GM18508 (cell line): ENCODE measurements around the gene LCP1.
A peak's percentile ranks its signal among the peaks of the same experiment; 100 is the strongest.
"Not testable (repeated sequence)": the region's sequence is repeated elsewhere in the genome, so short reads cannot be mapped to it uniquely, and the experiment has no call there.

ENCODE experiments used
- ATAC-seq: cut with Tn5 transposase; IDR thresholded peaks from one replicate; pipeline ENCODE4 v1.9.1; 2021; ENCODE audit warnings: moderate number of reproducible peaks; ENCODE audit not compliant: insufficient read depth, unreplicated experiment

LCP1 gene

DNA sequence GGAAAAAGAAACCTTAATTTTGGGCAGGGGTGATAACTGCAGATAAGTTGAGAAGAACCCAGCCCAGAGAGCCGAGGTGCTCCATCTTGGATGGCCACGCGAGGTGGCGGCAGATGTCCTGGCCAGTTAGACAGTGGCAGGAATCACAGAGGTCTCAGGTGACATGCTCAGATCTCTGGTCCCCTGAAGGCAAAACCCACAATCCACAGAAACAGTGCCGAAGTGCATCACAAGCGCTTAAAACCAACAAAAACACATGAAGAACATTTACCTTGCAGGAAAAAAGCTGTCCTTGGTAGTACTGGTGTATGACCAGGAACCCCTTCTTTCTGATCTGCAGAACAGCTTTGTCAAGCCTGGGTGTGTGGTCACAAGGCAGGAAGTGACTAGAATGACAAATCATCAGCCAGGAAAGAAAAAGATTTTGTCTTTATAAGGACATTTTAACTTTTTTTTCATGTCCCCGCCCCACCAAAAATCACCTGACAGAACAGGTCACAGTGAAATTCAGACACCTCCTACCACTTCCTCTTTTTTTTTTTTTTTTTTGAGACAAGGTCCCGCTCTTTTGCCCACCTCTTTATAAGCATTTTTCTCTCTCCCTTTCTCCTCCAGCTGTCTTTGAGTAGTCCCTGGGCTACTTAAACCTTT is at the start of gene LCP1:
Gene LCP1, minus strand, starts transcription at position 338 of the 651 bp plus-strand sequence. CDS start 22,515 bp downstream, outside the sequence.
- peak; percentile 56 for ATAC-seq

GRCh38 chr13:46229251-46229650 is 47.3 kb upstream of the LCP1 start:
- ATAC-seq = no peak

GRCh38 chr13:46220234-46220633 is 38.3 kb upstream of the LCP1 start:
- not testable (repeated sequence) for ATAC-seq

- not testable (repeated sequence) for ATAC-seq
Measured at GRCh38 chr13:46214741-46215140, 32.8 kb upstream of the LCP1 start.

DNA sequence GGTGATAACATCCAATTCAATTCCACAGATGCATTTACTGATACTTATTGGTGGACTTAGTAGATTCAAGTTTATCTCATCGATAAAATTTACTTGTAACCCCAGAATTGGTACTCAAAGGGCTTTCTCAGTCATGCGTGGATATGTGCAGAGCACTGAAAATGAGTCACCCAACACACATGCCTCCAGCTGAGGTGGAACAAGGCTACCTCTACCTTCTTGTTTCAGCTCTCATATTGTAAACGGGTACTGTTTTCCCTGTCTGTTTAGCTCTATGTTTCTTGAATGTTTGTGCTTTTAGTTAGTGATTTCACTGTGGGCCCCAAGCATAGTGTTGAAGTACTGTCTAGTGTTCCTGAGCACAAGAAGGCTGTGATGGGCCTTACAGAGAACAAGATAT is 31.3 kb upstream of the LCP1 start:
- no peak for ATAC-seq

DNA sequence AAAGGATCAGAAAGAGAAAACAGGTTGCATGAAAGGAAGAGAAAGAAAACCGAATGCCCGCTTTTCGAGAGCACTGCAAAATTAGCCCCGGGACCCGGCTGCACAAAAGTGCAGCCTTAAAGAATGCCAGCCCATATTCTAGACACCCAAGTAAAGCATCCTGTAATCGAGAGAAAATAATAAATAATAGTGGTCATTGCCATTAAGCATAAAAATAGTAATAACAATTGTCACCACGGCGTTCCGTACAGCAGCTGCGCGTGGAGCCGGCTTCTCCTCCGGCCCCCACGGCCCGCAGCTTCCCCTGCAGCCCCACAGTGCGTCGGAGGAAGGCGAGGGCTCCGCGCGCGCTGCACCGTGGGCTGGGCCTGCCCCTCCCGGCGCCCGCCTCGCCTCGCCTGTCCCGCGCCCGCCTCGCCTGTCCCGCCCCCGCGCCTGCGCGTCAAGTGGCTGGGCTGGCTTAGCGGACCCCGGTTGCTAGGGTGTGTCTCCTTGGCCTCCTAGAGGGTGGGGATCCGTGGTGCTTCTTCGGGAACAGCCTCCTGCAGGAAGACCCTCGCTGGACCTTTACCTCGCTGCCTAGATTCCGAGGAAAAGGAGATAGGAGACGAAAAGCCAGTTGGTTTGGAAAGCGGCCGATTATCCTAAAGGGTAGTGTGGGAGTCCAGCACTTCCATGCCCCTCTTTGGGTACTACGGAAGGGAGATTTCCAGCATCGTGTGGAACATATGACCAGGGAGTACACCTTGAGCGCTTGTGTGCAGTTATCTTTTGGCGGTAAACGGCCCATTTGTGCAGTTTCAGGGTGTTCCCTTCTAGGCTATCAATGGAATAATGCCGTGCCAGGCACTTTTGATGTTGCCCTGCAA is 29.7 kb upstream of the LCP1 start, which contains the start of gene LRRC63:
Gene LRRC63, plus strand, starts transcription at position 446 of the 869 bp plus-strand sequence. CDS start 1,107 bp downstream, outside the sequence.
- ATAC-seq = peak; percentile 53

GRCh38 chr13:46211116-46211482 is 29.1 kb upstream of the LCP1 start:
- no peak for ATAC-seq

DNA sequence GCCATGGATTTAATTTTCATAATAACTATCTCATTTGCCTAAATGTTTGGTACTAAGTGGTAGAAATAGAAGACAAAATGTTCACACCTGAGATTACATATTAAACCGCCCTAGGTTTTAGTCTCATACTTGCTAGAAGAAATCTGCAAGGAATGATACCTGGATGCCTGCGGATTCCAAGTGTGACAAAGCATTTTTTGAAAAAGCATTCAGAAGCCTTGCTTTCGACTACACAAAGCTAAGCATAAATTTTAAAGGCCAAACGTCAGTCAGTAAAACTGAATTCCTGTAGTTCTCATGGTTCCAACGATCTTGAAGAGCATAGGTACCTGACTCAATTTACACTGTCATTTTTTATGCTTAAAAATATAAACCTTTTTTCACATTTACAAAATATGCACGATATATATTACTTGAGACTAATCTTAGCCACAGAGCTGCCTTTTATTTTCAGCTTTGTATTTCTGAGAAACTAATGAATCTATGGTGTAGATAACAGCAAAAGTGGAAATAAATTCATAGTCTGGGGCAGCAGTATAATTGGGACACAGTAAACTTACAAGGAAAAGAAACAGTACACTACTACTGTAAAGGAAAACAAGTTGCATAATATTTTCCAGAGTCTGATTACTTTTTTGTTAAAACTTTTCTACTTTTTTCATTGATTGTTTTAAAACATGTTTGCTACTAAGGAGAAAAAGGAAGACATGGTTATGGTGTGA is 28.5 kb upstream of the LCP1 start:
- ATAC-seq = no peak

- no peak for ATAC-seq
Measured at GRCh38 chr13:46207828-46208227, 25.9 kb upstream of the LCP1 start.

DNA sequence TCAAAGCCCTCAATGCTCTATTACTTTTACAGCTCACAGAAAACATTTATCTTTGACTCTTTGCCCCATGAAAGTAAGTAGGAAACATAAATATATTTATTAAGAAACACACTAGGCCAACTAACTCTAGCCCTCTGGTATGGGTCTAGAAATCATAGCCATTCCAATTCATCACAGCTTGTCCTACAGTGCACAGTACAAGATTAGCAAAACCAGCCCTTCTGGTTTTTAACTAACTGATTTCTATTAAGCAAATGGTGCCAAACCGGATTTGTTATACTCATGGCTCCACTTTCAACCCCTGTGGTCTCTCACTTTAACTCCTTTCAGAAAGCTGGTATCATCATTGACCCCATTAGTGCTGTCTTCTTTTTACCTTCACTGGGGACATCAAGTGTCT is 24.2 kb upstream of the LCP1 start:
- no peak for ATAC-seq

DNA sequence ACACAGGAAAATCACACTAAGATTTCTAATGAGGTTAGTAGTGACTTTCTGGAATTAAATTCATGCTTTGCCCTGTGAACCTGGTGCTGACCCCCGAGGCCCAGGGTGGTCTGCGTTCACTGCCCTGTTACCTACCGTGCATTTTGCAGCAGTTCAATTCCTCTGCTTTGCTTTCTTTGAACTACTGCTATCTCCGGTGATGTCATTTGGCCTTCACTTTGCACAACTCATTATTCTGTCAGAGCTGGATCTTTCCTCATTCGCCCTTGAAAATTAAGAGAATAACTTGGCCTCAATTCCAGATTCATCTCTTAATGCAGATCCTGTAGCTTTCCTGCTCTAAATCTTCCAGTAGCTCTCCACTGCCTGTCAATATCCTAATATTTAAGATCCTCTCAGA is 21.0 kb upstream of the LCP1 start:
- no peak for ATAC-seq

DNA sequence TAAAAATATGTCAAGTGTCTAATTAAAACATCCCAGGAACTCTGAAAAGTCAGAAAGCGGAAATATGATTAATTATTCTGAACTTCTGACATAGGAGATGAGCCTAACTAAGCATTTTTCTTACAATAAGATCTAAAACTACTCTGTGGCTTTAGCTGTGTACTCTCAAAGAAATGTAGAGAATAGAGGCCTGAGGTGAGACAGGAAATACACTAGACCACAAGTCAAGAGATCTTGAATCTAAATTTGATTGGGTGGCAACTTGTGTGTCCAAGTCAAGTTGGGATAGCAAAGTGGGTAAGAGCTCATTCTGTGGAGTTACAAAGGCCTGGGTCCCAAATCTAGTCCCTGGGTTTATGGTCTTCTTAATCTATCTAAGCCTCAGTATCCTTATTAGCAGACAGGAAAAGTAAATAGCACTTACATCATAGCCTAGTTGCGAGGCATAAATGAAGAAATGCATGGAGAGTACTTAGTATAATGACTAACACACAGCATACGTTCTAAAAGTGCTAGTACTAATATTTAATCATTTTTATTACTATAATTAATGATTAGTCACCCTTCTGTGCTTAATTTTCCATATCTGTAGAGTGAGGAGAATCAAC is 20.3 kb upstream of the LCP1 start:
- no peak for ATAC-seq

DNA sequence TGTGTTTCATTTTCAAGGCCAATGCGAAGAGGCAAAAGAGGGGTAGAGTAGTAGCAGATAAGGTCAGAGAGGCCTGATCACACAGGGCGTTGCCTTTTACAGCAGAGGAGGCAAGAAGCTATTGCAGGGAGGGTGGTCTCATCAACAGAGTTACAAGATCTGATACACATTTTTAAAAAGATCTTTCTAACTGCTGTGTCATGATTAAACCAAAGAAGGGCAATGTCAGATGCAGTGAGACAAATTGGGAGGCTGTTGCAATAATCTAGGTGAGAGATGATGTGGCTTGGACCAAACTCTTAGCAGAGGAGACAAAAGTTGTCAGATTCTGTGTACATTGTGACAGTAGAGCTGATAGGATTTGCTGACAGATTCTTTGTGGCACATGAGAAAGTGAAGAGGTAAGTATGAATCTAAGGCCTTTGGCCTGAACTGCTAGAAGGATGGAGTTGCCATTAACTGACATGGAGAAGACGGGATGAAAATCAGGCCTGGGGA is 16.8 kb upstream of the LCP1 start:
- no peak for ATAC-seq

GRCh38 chr13:46197299-46198048 is 15.5 kb upstream of the LCP1 start:
- ATAC-seq = no peak

- no peak for ATAC-seq
Measured at GRCh38 chr13:46195016-46195415, 13.0 kb upstream of the LCP1 start.

GRCh38 chr13:46192412-46192811 is 10.4 kb upstream of the LCP1 start:
- ATAC-seq = no peak

- ATAC-seq = no peak
Measured at GRCh38 chr13:46185634-46186033, 3.7 kb upstream of the LCP1 start.

- no peak for ATAC-seq
Measured at GRCh38 chr13:46184277-46184699, 2.3 kb upstream of the LCP1 start.
